Naive B cell (primary cell): ENCODE data around the gene PGLYRP2. TPM values are rescaled to one million over a fixed set of nuclear protein-coding genes. Genes with fewer than 3 reads are reported as not detected.

Experiments
- ATAC-seq, 2 donors: fragments of 150-1000 bp; cut with Tn5 transposase; 2 replicates each; pipeline ENCODE4 v1.10.0; 2021; ENCODE audit warnings: low read depth in 2 of 2, mild to moderate bottlenecking in 2 of 2, moderate library complexity in 2 of 2
- DNase-seq: peaks from one replicate; pipeline ENCODE4 v3.0.0; 2022
- H3K27ac Mint-ChIP-seq, 6 donors: one replicate each; pipeline ENCODE4 v1.8.0; 2020 to 2022; ENCODE audit warnings: mild to moderate bottlenecking in 6 of 6, mixed read lengths in 6 of 6, moderate library complexity in 5 of 6, inconsistent platforms in 2 of 6
- H3K27me3 Mint-ChIP-seq, 3 donors: one replicate each; pipeline ENCODE4 v1.8.0; 2021 to 2022; ENCODE audit warnings: mixed read lengths in 3 of 3, mild to moderate bottlenecking in 1 of 3
- H3K36me3 Mint-ChIP-seq, 2 donors: one replicate each; pipeline ENCODE4 v1.8.0; 2020 to 2022; ENCODE audit warnings: mixed read lengths in 2 of 2, inconsistent platforms in 1 of 2, mild to moderate bottlenecking in 1 of 2
- H3K4me1 Mint-ChIP-seq, 3 donors: one replicate each; pipeline ENCODE4 v1.8.0; 2020 to 2022; ENCODE audit warnings: mixed read lengths in 3 of 3, inconsistent platforms in 1 of 3, mild to moderate bottlenecking in 1 of 3, moderate library complexity in 1 of 3
- H3K4me3 Mint-ChIP-seq, 8 donors: one replicate each; pipeline ENCODE4 v1.8.0; 2020 to 2022; ENCODE audit warnings: mild to moderate bottlenecking in 8 of 8, mixed read lengths in 8 of 8, moderate library complexity in 8 of 8, inconsistent platforms in 2 of 8
- H3K9me3 Mint-ChIP-seq, 7 donors: one replicate each; pipeline ENCODE4 v1.8.0; 2020 to 2022; ENCODE audit warnings: mixed read lengths in 7 of 7, mild to moderate bottlenecking in 5 of 7, inconsistent platforms in 2 of 7, moderate library complexity in 1 of 7
- polyA plus RNA-seq, 6 donors: library from polyadenylated mRNA; unstranded; fragments of 300-500 nt; fragmentation: Illumina TruSeq; gene quantifications; one replicate each; pipeline ENCODE4 v1.2.3, GENCODE V29; 2021; ENCODE audit warnings: low read depth in 6 of 6

The PGLYRP2 gene
- polyA plus RNA-seq, 6 donors from 2014 or later = not detected

DNA sequence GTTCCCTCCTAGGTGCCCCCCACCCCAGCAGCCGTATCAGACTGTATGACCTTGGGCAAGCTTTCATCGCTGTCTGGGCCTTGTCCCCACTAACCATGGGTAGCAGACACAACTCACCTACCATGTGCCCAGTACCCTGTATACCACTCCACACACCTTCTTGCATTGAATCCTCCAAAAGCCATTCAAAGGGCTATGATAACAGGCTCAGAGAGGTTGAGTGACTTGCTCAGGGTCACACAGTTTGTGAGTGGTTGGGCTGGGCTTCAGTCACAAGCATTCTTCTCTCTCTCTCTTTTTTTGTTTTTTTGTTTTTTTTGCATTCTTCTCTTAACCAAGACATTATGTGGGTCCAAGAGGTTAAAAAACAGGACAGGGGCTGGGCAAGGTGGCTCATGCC lies 17.6 kb downstream of the PGLYRP2 start:
- Mint-ChIP-seq H3K36me3 (peaks cover 0 to 8% of the 10 kb centered on the region in 2 donors), H3K27me3 (no peaks in the 10 kb centered on the region), H3K9me3 (no peaks in the 10 kb centered on the region), H3K4me1 (peaks cover 17 to 43% (median 36%) of the 10 kb centered on the region in 3 donors), H3K4me3 (peak overlapping the region in 3 of 8 donors; percentile 25 to 95 (median 77)), H3K27ac (peak overlapping the region in 3 of 6 donors; percentile 11 to 74 (median 32))
- ATAC-seq (no peak), DNase-seq (no peak)

DNA sequence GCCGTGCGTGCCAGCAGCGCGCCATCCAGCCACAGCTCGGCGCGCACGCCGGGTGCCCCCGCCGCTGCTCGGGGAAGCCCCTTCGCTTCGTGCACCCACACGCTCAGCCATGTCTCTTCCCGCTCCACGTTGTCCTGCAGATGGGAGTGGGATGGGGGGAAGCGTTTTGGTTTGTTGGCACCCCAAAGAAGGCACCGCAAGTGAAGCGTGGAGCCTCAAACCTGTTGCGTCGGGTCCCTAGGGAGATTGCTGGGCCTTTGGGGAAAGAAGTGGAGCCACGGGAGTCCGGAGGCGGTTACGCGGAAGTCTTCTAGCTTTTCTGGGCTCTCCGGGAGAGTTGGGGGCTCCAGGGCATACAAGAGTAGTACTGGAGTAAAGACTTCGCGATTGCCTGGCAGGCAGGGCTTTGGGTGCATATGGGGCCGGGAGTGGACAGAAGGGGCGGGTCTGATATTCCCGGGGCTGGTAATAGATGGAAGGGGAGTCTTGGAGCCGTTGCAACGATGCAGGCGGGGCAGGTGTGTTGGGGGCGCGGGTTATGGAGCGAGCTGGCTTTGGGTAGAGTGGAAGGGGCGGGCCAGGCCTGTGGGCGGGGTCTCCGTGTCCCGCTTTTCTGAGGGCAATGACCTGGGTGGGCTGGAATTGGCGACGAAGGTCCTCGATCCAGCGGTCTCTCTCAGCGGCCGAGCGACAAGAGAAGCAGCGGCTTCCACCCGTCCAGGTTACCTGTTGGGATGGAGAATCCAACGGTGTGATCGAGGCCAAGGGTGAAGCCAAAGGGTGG lies 21.4 kb downstream of the PGLYRP2 start:
- H3K4me3 Mint-ChIP-seq = no peak overlapping the region
- H3K9me3 Mint-ChIP-seq = no peaks in the 10 kb centered on the region
- peaks cover 0 to 19% of the 10 kb centered on the region in 2 donors for H3K36me3 Mint-ChIP-seq
- H3K27me3 Mint-ChIP-seq = no peaks in the 10 kb centered on the region
- H3K27ac Mint-ChIP-seq = peak overlapping the region in 3 of 6 donors; percentile 35 to 87 (median 72)
- DNase-seq = no peak
- ATAC-seq = no peak
- H3K4me1 Mint-ChIP-seq = peaks cover 12 to 31% (median 17%) of the 10 kb centered on the region in 3 donors

DNA sequence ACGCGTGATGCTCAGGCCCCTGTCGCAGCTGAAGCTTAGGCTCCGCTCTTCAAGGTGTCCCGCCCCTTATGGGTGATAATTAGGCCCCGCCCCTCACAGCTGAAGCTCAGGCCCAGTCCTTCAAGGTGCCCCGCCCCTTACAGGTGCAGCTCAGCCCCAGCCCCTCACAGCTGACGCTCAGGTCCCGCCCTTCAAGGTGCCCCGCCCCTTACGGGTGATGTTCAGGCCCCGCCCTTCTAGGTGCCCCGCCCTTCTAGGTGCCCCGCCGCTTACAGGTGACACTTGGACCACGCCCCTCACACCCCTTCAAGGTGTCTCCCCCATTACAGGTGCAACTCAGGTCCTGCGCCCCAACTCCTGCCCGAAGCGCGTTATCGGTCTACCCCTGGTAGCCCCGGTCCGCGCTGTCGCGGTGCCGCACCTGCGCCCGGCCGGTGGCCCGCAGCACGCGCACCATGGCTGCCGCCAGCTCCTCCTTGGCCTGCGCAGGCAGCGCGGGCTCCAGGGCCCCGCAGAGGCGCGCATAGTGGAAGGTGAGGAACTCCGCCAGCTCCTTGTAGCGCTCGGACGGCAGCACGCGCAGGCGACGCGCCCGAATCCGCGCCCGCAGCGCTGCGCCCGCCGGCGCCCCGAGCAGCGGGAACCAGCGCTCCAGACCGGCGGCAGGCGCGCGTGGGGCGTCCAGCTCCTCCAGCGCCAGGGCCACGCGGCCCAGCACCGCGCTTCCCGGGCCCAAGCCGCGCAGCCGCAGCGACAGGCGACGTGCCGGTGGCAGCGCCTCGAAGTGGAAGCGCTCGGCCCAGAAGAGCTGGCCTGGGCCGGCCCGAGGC lies 22.2 kb downstream of the PGLYRP2 start:
- Mint-ChIP-seq H3K27ac (no peak overlapping the region), H3K4me3 (no peak overlapping the region), H3K27me3 (no peaks in the 10 kb centered on the region), H3K9me3 (no peaks in the 10 kb centered on the region), H3K36me3 (peaks cover 0 to 19% of the 10 kb centered on the region in 2 donors), H3K4me1 (peaks cover 10 to 24% (median 13%) of the 10 kb centered on the region in 3 donors)
- ATAC-seq (no peak), DNase-seq (no peak)

DNA sequence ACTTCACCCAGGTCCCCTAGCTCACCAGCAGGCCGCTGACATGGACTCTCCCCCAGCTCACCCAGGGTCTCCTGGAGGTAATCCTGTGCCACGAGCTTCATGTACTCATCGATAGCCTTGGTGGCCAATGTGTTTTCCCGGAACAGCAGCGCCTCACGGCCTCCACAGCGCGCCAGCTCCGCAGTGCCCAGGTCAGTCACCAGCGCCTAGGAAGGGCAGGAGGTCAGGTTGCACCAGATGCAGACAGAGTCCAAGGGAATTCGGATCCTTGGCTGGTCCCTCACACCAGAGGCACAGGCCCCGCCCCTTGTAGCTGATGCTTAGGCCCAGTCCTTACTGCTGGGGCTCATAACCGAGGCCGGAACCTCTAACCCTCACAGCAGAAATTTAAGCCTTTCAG lies 22.9 kb downstream of the PGLYRP2 start:
- no peaks in the 10 kb centered on the region for H3K9me3 Mint-ChIP-seq
- H3K27ac Mint-ChIP-seq = peak overlapping the region in 1 of 6 donors; percentile 33
- no peak overlapping the region for H3K4me3 Mint-ChIP-seq
- ATAC-seq (no peak), DNase-seq (no peak)
- H3K36me3 Mint-ChIP-seq = peaks cover 0 to 19% of the 10 kb centered on the region in 2 donors
- H3K4me1 Mint-ChIP-seq = peaks cover 5 to 18% (median 9%) of the 10 kb centered on the region in 3 donors
- H3K27me3 Mint-ChIP-seq = no peaks in the 10 kb centered on the region

DNA sequence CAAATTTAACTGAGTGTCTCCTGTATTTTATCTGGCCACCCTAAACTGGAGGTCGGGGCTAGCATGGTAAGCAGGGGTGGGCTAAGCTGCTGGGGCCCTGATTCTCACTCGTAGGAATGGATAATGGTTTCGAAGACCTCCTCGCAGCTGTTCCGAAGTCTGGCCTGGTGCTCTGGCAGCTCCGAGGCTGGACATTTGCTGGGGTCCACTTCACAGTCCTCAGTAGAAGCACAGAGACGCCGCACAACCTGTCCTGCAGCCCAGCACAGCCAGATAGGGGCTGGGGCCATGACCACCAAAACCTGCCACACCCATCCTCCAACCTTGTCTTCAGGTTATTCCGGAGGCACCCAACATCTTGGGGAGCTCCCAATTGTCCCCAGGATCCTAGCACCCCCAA lies 23.3 kb downstream of the PGLYRP2 start:
- ATAC-seq (no peak), DNase-seq (no peak)
- Mint-ChIP-seq H3K4me1 (peaks cover 7 to 20% (median 12%) of the 10 kb centered on the region in 3 donors), H3K27ac (no peak overlapping the region), H3K27me3 (no peaks in the 10 kb centered on the region), H3K4me3 (no peak overlapping the region), H3K36me3 (peaks cover 0 to 19% of the 10 kb centered on the region in 2 donors), H3K9me3 (no peaks in the 10 kb centered on the region)

DNA sequence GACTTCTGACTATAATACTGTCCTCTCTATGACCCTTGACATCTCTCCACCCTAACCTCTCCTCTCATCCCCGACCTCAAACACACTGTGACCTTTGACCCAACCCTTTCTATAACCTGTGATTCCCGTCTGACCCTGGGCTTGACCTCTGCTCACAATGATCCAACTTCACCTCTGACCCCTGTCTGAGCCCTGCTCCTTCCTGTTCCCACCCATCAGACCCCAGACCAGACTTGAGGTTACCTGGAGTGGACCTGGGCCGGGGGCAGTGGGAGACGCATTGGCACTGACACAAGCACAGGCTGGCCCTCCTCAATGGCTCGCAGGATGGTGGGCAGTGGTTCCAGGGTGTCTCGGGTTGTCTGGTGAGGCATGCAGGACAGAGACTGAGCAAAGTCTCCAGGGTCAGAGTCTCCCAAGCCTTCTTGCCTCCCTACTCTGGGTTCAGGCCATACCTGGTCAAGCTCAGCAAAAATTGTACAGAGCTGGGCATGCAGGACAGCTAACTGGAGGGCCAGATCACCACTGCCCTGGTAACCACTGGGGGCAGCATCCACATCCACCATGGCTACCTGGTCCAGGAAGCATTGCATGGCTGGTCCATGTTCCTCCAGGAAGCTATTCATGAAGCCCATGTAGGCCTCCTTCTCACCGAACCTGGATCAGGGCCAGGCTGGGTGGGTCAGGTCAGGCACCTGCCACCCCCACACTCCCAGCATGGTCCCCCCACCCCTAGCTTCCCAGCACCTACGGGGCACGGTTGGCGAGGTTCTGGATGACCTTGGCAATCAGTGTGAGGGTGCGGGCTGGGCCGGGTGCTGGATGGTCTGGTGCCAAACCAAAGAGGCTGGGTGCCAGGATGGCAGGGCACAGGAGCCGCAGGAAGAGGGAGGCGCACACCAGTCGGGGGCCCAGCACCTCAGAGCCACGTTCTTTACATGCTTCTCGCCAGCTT lies 25.1 kb downstream of the PGLYRP2 start:
- peaks cover 0 to 19% of the 10 kb centered on the region in 2 donors for H3K36me3 Mint-ChIP-seq
- peaks cover 11 to 25% (median 20%) of the 10 kb centered on the region in 3 donors for H3K4me1 Mint-ChIP-seq
- H3K9me3 Mint-ChIP-seq = no peaks in the 10 kb centered on the region
- no peak overlapping the region for H3K4me3 Mint-ChIP-seq
- no peak for DNase-seq
- no peak for ATAC-seq
- peak overlapping the region in 2 of 6 donors; percentile 36 to 77 for H3K27ac Mint-ChIP-seq
- H3K27me3 Mint-ChIP-seq = no peaks in the 10 kb centered on the region

DNA sequence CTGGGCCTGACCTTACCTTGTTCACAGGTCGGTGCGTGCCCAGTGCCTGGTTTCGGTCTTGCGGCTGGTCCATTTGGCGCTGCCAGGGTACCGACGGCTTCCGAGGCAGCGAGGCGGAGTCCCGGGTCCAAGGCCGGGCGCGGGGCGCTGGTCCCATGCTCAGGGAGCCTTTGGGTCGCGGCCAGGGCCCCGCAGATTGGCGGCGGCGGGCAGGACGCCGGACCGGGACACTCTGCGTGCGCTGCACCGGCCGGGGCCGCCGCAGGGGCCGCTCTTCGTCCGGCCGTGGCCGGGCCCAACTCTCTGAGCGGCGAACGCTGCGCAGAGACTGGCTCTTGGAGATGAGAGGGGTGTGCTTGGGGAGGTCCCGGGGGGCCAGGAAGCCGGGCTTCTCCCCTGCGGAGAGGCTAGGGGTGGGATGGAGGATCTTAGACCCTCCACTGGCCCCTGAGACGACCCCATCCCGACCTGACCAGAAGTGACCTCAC lies 26.2 kb downstream of the PGLYRP2 start:
- no peaks in the 10 kb centered on the region for H3K9me3 Mint-ChIP-seq
- H3K27me3 Mint-ChIP-seq = no peaks in the 10 kb centered on the region
- no peak overlapping the region for H3K27ac Mint-ChIP-seq
- DNase-seq = no peak
- no peak for ATAC-seq
- peaks cover 20 to 35% (median 28%) of the 10 kb centered on the region in 3 donors for H3K4me1 Mint-ChIP-seq
- peaks cover 0 to 17% of the 10 kb centered on the region in 2 donors for H3K36me3 Mint-ChIP-seq
- H3K4me3 Mint-ChIP-seq = peak overlapping the region in 1 of 8 donors; percentile 42

DNA sequence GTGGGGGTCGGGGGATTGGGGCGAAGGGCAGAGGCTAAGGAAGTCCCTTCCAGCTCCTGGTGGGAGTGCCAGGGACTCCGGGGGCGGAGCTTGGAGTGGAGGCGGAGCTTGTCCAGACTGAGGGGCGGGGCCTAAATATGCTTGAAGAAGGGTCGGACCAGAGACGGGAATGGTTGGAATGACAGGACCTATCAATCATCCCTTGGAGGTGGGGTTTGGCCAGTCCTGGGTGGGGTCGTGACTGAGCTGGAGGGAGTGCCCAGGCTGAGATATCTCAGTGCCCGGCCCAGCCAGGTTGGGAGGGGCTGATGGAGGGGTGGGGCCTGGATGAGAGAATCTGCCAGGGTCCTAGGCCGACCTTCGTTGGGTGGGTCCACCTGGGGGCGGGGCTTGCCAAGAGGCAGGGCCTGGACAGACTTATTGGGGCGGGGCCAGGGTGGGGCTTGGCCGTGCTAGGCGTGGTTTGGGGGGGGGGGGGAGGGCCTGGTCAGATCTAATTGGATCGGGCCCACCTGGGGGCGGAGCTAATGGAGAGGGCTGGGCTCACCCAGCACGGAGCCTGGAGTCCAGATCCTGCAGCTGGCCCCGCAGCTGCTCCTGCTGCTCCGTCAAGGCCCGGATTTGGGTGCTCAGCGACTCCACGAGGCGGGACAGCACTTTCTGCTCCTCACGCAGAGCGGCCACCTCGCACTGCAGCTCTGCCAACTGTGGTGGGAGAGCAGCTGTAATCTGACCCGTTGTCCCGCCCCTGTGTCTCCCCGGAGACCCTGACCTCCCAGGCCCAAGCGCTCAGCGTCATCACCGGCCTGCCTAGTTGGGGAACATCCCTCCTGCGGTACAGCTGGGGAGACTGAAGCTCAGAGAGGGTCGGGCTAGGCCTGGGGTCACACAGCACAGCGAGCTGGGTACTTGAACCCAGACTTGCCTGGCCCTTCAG lies 26.9 kb downstream of the PGLYRP2 start:
- H3K27me3 Mint-ChIP-seq = no peaks in the 10 kb centered on the region
- DNase-seq (no peak), ATAC-seq (no peak)
- H3K27ac Mint-ChIP-seq = peak overlapping the region in 2 of 6 donors; percentile 4 to 57
- H3K9me3 Mint-ChIP-seq = no peaks in the 10 kb centered on the region
- H3K36me3 Mint-ChIP-seq = peaks cover 0 to 11% of the 10 kb centered on the region in 2 donors
- H3K4me1 Mint-ChIP-seq = peaks cover 20 to 31% (median 30%) of the 10 kb centered on the region in 3 donors
- H3K4me3 Mint-ChIP-seq = no peak overlapping the region

DNA sequence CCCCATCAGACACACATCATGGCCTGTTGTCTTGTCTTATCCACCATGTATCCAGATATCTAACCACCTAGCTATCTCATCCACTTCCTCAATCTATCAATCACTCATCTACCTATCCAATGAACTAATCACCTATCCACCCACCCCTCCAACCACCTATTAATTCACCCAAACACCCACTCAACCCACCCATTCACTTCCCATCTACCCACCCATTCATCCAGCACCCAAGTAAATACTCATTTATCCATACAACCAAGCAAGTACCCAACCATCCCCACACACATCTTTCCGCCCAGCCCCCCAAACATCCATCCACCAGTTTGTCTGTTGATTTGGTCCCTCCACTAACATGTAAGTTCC lies 28.8 kb downstream of the PGLYRP2 start:
- DNase-seq = no peak
- peak overlapping the region; percentile 12 to 98 (median 96) for H3K27ac Mint-ChIP-seq
- ATAC-seq = no peak
- H3K36me3 Mint-ChIP-seq = peaks cover 0 to 11% of the 10 kb centered on the region in 2 donors
- peak overlapping the region; percentile 70 to 93 (median 80) for H3K4me3 Mint-ChIP-seq
- H3K4me1 Mint-ChIP-seq = peaks cover 20 to 36% (median 35%) of the 10 kb centered on the region in 3 donors
- no peaks in the 10 kb centered on the region for H3K9me3 Mint-ChIP-seq
- H3K27me3 Mint-ChIP-seq = no peaks in the 10 kb centered on the region

DNA sequence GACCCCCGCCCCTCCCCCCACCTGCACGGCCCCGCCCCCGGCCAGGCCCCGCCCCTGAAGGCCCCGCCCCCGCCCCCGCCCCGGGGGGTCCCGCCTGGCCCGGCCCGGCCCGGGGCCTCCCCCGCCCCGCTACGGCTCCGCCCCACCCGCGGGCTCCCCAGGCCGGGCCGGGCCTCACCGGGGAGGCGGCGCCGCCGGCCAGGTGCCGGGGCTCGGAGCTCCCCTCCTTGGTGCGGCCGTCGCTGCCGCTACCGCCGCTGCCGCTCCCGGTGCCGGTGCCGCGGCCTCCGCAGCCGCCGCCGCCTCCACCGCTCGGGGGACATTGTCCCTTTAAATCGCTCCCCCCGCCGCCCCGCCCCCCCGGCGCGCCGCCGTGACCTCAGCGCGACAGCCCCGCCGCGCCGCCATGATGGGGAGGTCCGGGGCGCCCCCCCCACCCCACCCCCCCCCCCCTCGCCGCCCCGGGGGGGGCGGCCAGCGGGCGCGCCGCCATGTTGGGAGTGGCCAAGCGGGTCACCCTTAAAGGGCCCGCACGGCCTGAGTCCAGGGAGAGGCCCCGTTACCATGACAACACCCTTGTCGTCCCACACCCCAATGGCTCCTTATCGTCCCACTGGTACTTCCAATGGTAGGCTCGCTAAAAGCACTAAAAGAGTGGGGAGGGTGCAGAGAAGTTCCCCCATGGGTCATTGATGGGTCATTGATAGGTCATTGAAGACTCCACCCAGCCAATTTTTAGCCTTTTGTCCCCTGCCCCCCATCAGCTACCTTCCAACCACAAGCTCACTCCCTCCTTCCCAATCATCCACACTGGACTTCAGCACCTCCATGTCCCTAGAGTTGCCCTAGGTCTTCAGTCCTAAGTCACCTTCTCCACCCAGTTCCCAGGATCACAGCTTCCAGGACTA lies 29.4 kb downstream of the PGLYRP2 start, which contains the start of gene WIZ:
TSS of gene WIZ (minus strand) at position 337 of the 908 bp plus-strand sequence. CDS start 1,649 bp downstream, outside the sequence.
- H3K4me1 Mint-ChIP-seq = peaks cover 20 to 36% (median 29%) of the 10 kb centered on the region in 3 donors
- DNase-seq = peak; percentile 79
- H3K9me3 Mint-ChIP-seq = no peaks in the 10 kb centered on the region
- ATAC-seq = peak; percentile 79 to 84
- peaks cover 0 to 11% of the 10 kb centered on the region in 2 donors for H3K36me3 Mint-ChIP-seq
- H3K27ac Mint-ChIP-seq = peak within 1 kb of the TSS; percentile 86 to 98 (median 96)
- H3K4me3 Mint-ChIP-seq = peak within 1 kb of the TSS; percentile 75 to 93 (median 85)
- no peaks in the 10 kb centered on the region for H3K27me3 Mint-ChIP-seq
